HPDE6-E6E7 (cell line): ENCODE results near the gene HSPBAP1.

Experiments
- DNase-seq: peaks from one replicate; pipeline ENCODE4 v3.0.0; 2011; ENCODE audit warnings: missing footprints; ENCODE audit errors: extremely low spot score

The HSPBAP1 gene

GRCh38 chr3:122793568-122794416, at the start of gene HSPBAP1:
TSS of gene HSPBAP1 (minus strand) at chr3:122793831. CDS start at chr3:122793680, 151 bp downstream.
- peak; percentile 76 for DNase-seq

- DNase-seq = no peak
Measured at GRCh38 chr3:122835590-122835989, 42.0 kb upstream of the HSPBAP1 start.

DNA sequence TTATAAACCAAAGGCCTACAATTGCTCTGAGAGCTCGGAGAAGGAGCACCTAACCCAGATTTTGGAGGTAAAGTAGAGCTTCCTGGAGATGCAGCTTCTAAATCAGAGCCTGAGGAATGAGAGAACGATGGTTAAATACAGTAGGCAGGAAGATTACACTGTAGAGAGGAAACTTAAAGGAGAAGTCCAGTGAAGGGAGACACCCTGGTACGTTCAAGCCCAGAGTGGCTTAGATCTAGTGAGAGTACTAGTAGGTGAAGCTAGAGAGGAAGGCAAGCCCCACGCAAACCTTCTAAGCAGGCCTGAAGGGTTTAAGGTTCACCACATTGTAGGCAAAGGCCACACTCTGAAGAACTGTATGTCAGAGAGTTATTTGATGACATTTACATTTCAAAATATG, 34.6 kb upstream of the HSPBAP1 start:
- DNase-seq = no peak

- DNase-seq = no peak
Measured at GRCh38 chr3:122826278-122826677, 32.6 kb upstream of the HSPBAP1 start.

- no peak for DNase-seq
Measured at GRCh38 chr3:122825460-122825859, 31.8 kb upstream of the HSPBAP1 start.

DNA sequence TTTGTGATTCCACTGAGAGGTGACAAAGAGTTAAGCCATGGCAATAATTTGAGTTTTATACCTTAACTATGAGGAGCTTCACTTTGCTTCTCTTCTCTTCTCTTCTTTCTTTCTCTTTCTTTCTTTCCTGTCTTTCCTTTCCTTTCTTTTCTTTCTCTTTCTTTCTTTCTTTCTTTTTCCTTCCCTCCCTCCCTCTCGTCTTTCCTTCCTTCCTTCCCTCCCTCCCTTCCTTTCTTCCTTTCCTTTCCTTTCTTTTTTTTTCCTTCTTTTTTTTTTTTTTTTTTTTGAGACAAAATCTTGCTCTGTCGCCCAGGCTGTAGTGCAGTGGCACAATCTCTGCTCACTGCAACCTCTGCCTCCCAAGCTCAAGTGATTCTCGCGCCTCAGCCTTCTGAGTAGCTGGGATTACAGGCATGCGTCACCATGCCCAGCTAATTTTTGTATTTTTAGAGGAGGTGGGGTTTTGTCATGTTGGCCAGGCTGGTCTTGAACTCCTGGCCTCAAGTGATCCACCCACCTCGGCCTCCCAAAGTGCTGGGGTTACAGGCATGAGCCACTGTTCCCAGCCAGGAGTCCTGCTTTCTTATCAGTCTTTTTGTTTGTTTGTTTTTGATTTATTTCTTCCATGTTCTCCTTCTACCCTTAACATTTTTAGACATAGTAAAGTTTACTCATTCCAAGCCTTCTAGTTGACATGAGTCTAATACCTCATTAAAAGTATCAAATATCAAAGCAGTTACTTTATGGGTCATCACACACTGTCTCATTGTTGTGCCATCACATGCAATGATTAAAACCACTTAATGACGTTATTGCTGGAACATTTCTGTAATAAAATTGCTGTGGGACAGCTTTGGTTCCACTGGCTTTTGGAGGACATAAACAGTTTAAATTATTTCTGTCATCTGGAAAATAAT, 31.1 kb upstream of the HSPBAP1 start:
- DNase-seq = no peak

- no peak for DNase-seq
Measured at GRCh38 chr3:122816587-122816986, 23.0 kb upstream of the HSPBAP1 start.

DNA sequence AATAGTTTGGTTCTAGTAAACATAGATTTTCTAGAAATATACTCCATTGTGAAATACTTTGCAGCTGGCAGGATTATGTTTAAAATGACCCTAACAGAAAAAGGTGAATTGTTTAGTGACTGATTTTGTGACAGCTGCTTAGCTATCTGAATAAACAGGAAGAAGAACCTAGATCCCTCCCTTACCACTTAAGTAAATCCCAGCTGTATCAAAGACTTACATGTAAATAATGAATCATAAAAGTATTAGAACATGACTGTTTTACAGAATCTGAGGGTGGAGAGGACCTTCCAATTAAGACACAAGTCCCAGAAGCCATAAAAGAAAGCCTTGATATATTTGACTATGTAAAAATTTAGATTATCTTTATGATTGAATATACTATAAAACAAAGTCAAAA, 17.1 kb upstream of the HSPBAP1 start:
- no peak for DNase-seq

DNA sequence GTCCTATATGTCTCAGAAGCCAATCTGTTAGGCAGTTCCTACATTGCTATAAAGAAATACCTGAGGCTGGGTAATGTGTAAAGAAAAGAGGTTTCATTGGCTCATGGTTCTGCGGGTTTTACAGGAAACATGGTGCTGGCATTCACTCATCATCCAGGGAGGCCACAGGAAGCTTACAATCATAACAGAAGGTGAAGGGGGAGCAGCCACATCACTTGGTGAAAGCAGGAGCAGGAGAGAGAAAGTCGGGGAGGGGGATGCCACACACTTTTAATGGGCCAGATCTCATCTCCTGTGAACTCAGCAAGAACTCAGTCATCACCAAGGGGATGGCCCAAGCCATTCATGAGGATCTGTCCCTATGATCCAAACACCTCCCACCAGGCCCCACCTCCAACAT, 10.3 kb upstream of the HSPBAP1 start:
- no peak for DNase-seq

DNA sequence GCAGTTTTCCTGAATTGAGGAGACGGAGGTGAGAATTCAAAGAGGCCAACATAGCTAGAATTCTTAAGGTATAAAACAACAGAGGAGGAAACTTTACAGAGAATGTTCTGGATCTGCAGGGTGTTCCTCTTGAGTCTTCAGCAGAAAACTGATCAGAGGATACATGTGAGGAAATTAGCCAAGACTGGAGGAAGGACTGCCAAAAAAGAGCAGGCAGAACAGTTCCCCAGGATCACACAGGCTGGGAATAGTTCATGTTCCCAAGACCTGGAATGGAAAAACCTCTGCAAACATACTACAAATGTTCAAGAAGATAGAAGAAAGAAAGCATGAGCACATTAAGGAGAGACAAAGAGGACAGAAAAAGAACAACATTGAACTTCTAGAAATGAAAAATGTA, 8.7 kb upstream of the HSPBAP1 start:
- no peak for DNase-seq

DNA sequence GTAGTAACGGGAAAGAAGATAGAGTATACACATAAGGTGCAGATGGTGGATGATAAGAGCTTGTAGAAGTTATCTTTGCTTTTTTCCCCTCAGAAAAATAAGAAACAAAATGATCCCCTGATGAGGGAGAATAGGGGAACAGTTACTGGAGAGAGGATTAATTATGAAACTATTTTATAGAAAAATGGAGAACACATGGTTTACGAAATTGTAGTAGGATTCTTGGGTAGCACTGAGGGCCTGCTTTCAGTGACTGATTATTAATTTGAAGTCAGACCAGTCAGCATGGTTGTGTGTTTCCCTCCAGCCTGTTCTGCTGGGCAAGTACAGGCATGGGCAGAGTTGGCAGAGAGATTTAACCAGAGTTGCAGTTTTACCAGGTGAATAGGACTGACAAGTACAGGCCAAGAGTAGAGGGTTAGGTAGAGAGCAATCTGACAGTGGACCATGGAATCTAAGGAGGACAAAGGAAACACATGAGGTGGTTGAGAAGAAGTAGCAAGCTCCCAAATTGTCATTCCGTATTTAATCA, 7.1 kb upstream of the HSPBAP1 start:
- DNase-seq = peak; percentile 63

GRCh38 chr3:122800031-122800430, 6.4 kb upstream of the HSPBAP1 start:
- no peak for DNase-seq

DNA sequence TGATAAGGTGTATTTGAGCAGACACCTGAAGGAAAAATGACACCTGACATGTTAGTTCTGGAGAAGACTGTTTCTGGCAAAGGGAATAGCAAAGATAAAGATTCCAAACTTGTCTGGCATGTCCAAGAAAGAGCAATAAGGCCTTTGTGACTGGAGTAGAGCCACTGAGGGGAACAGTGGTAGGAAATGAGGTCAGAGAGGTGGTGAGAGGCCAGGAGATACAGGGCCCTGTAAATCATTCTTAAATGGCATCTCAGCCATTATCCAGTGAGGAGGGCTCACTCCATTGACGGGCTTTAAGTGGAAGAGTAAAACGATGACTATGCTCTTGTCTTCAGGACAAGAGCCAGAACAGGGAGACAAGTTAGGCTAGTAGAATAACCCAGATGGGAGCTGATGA, 5.7 kb upstream of the HSPBAP1 start:
- DNase-seq = no peak

DNA sequence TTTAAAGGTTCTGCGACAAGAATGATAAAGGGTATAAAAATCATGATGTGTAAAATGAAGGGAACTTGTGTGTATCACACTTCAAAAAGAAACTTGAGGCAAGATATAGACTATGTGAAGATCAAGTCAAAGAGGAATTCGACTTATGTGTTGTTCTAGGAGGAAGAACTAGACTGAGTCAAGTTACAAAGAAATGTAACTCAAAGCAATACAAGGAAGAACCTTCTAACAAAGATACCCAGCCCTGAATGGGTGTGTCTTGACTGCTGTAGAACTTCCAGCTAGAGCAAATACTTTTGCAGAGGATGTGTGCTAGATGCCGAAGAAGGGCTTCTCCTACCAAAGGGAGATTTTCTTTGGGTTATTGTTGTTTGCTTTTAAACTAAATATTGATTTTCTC, 3.7 kb upstream of the HSPBAP1 start:
- no peak for DNase-seq

DNA sequence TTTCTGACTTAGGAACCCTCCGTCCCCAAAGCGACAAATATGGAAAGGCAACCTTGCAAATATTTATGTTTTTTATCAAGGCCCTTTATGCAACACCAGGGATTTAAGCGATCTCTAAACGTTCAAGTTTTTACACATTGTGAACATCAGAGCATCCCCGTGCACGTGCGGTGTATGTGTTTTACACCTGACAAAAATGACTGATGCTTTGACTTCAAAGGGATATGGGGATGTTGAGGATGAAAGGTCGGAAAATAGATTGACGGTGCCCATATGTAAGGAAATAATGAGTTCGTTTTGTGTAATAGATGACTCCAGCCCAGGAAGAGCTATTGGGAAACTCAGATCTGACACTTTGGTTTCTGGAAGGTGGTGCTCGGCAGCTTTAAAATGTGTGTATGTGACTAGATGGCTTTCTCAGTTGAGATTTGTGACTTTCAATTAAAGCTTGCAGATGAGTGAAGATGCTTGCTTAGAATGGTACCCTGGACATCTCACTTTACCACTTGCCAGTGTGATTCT, 2.1 kb upstream of the HSPBAP1 start:
- DNase-seq = no peak

DNA sequence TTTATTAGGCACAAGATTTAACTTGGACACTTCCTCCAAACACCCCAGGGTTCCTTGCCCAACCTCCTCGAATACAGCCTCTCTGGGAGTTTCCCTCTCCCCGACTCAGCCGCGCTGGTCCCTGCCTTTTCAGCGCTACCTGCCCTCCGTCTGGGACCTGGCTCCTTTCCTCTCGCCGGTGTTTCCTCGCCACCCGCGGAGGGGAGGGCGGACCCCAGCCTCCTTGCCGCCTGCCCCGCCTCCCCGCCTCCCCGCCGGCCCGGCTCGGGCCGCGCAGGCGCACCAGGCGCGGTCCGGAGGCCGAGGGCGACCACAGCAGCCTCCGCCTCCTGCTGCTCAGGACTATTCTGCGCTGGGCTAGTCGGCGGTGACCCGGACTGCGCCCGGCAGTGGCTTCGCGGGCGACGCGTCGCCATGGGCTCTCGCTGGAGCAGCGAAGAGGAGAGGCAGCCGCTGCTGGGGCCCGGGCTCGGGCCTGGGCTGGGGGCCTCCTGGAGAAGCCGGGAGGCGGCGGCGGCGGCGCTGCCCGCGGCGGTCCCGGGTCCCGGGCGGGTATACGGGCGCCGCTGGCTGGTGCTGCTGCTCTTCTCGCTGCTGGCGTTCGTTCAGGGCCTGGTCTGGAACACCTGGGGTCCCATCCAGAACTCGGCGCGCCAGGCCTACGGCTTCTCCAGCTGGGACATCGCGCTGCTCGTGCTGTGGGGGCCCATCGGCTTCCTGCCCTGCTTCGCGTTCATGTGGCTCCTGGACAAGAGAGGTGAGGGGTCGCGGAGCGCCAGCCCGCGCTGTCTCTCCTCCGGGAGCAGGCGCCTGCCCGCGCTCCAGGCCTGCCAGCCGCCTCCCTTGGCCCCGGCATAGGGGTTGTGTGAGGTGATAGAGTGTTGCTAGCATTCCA, 1.4 kb upstream of the HSPBAP1 start, which contains the start of gene SLC49A4:
Gene SLC49A4, plus strand, starts transcription at position 291 of the 895 bp plus-strand sequence. Its CDS starts 124 bp downstream, at position 415.
- DNase-seq = peak; percentile 84

- no peak for DNase-seq
Measured at GRCh38 chr3:122794483-122794778, 800 bp upstream of the HSPBAP1 start.

DNA sequence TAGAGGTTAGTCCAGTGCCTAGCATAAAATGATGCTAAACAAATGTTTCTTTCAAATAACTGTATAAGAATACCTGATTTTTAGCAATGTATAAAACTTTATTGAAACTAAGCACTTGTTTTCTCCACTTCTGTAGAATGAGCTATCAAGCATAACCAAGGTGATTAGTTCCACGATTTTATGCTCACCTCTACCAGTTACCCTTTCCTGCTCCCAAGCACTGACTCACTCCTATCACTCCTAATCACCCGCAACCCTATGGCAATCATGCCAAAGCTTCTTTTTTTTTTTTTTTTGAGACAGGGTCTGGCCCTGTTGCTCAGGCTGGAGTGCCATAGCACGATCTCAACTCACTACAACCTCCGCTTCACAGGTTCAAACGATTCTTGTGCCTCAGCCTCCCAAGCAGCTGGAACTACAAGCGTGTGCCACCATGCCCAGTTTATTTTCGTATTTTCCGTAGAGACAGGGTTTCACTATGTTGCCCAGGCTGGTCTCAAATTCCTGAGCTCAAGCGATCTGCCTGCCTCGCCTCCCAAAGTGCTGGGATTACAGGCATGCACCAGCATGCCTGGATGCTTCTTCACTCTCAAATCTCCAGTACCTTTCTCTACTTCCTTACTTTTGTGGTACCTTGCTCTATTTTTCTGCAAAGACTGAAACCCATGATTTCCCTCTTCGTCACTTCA, 3.9 kb downstream of the HSPBAP1 start:
- DNase-seq = peak; percentile 26

DNA sequence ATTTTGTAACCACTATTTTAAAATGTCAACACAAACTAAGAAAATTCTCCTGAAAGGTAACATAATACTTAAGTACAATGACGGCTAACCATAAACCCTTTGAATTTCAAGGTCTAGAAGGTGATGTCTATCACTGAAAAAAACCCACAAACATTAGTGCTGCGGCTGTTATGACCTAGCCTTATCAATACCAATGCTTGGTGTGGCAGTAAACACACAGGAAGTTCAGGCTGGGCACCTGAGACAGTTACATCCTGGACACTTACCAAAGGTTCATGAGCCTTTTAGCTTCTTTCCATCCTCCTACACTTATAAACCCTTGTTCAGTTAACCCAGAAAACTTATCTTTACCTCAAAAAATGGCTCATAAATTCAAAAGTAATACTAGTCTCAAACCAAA, 5.8 kb downstream of the HSPBAP1 start:
- no peak for DNase-seq

DNA sequence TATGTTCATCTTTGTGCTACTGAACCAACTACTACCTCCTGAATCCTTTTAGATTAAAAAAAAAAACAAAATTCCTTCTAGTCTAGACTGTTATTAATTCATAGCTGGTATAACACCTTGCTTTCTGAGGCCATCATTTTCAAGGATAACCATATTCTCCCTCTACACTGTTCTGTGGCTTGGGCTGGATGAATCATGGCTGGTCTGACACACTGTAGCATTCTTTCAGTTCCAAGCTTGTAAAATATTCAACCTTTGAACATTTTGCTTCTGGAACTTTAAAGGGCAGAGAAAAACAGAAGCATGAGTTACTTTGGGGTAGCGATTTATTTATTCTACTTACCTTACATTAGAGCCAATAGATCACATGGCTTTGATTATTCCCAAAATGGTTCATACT, 7.6 kb downstream of the HSPBAP1 start:
- DNase-seq = peak; percentile 39

DNA sequence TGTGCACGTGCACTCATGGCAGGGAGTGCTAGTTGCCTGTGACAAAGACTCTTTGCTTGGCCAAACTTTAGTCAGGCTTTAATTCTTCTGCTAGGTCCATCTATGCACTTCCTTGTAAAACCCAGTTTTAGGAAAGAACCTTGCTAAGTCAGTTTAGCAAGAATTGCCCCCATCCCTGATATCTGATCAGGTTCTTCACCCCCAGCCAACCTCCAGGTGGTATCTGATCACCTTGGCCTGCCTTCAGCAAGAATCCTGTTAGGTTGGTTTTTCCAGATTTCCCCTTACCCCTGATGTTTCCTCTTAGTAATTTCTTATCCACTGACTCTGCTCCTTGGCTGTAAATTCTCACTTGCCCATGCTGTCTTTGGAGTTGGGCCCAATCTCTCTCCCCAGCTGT, 8.4 kb downstream of the HSPBAP1 start:
- no peak for DNase-seq
